Right ventricle myocardium superior (tissue), 1 donor: ENCODE results near the gene FGF9. TPM values are rescaled to one million over a fixed set of nuclear protein-coding genes. Genes with fewer than 3 reads are reported as not detected.

Experiments used
- ATAC-seq: fragments of 200-7000 bp; cut with Tn5 transposase; one replicate; pipeline ENCODE4 v1.9.1; 2020; ENCODE audit warnings: mild to moderate bottlenecking; ENCODE audit not compliant: poor library complexity
- DNase-seq: peaks from one replicate; pipeline ENCODE4 v3.0.0-alpha.2; 2020
- intact Hi-C: fragments of 100-400 bp; cut with DNase I; formaldehyde crosslinking; loops from one replicate; pipeline ENCODE4 v1.11.2; 2022
- total RNA-seq: library from RNA; stranded (reverse); fragmentation: NEBNext Ultra II Directional; extraction: Animal tissue kit (Norgen Biotek cat#: 25700); gene quantifications from one replicate; pipeline ENCODE4 v1.2.1, GENCODE V29; 2021
- donor health status: DM: no; HTN: yes; CAD: no; lungs with severe emphysema.

FGF9 gene
- total RNA-seq, 1 donor from 2014 or later: 9.5 TPM

DNA sequence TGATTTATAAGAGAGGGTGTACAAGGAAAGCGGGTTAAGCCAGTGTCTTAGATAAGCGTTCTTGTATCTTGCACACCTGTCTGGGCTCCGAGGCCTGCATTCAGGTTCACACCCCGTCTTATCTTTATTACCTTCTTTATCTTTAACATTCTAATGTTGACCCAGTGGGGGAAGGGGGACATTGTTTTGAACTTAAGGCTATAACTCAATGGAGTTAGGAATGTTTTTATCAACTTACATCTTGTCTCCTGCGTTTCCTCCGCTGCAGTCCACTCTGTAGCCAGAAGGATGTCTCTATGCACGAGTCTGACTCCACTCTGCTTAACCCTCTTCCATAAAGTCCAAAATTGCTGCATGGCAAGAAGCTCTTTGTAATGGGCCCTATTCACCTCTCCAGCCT, 71.2 kb downstream of the FGF9 start:
- intact Hi-C loops: no loop called here
- DNase-seq (no peak), ATAC-seq (no peak)

DNA sequence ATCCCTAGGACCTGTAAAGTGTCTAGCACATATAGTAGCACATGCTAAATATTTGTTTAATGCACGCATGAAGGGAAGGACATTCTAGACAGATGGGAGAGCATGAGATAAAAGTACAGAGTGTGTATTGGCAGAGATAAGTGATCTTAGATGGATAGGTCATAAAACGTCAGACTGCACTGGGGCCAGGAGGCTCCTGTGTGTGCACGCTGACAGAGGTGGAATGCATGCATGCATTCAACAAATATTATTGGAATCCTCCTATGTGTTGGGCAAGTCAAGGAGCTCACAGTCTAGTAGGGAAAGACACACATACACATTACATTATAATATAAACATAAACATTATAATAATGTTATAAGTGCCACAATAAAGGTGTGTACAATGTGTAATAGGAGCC, 73.3 kb downstream of the FGF9 start:
- intact Hi-C loops: no loop called here
- DNase-seq: no peak
- ATAC-seq: no peak

DNA sequence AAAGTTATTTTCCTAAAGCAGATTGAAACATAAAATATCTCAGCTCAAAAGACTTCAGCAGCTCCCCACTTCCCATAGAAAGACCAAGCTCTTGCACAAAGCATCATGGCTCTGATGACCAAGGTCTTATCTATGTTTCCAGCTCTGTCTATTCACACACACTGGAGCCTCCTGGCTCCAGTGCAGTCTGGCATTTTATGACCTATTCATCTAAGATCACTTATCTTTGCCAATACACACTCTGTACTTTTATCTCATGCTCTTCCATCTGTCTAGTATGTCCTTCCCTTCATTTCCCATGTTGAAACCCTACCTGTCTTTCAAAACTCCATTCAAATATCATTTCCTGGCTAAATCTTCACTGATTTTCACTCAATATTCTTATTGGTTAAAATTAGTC, 74.4 kb downstream of the FGF9 start:
- ATAC-seq (no peak), DNase-seq (no peak)
- intact Hi-C loops: no loop called here

DNA sequence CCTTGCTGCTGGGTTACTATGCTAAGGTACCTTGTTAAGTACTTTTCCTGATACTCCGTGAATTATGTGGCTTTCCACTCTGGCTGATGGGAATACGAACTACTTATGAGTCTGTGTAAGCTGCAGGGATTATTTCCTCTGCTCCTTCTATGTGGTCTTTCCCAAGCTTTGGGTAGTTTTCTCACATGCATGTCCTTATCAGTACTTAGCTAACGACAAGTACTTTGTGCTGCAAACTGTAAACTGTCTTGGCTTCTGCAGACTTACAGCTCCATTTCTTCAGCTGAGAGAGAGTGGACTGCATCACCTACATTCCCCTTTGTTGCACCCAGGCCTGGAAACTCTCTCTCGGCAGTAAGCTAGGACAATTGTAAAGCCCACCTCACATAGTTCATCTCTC, 76.6 kb downstream of the FGF9 start:
- DNase-seq (no peak), ATAC-seq (no peak)
- intact Hi-C loops: no loop called here

DNA sequence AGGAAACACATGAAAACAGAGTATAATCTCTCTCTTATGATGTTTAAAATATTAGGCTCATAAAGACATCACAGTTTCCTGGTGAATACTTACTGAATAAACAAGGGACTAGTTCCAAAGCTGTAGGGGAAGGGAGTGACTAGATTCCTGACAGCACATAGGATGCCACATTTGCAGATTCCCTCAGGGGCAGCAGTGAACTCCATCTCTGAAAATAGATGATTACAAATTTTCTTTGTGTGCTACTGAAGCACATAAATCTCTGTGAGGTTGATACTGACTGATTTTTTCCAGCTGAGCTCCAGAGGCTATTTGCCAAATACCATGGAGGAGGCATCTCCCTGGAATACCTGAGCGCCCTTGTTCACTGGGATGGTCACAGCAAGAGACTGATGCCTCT, 77.3 kb downstream of the FGF9 start:
- ATAC-seq: no peak
- intact Hi-C loops: no loop called here
- no peak for DNase-seq

DNA sequence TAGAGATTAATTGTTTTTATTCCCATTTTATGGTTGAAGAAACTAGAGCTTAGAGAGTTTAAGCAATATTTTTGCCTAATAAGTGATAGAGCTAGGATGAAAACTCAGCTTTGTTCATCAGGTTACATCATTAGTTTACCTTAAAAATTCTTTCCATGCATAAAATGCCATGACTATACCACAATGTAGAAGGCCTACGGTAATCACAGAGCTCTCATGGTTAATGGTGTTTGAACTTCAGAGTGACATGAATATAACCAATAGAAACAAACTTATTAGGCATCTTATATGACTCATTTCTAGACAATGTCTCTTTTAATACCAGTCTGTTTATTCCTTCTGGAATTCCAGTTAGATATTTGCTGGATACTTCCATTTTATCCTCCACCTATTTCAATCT, 78.5 kb downstream of the FGF9 start:
- no peak for ATAC-seq
- DNase-seq: no peak
- intact Hi-C loops: no loop called here

DNA sequence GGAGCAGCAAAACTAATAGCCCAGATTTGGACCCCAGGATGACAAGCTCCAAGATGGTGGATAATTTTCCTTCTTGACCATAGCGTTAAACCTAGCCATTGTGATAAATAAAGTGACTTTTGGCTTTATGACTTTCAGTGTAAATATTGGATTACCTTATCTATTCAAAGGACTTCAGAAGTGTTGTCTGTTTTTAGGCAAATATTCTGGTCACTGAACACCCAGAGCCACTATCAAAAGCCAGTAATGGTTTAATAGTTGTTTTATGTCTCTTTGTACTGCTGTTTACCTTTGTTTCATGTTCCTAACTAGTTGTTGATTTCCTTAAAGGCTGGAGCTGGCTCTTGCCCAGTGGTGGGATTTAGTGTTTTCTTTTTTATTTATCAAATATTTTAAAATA, 81.6 kb downstream of the FGF9 start:
- no peak for DNase-seq
- ATAC-seq: no peak
- intact Hi-C loops: no loop called here

DNA sequence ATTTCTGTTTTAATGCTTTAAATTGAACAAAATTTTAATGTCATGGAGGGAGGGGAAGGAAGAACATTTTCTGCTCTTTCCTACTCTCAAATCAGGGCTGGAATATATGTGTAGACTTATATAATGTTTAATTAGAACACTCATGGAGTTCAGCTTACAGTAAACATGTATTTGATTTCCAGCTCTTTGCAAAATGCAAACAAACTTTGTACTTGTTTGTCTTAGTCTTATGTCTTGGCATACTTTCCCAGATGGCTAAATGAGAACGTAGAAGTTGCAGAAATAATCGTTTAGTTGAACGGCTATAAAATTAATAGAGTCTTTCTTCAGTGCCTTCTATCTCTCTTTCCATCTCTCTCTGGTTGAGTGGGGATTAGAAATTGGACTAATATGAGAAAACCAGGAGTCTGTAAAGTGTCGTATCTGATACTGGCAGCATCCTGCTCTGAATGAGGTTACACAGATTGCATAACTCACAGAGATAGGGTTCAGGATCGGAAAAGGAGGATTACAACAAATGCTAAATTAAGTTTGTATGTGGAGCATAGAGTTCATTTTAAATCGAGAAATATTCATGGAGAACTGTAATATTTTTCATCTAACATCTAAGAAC, 82.3 kb downstream of the FGF9 start:
- ATAC-seq (no peak), DNase-seq (no peak)
- intact Hi-C loops: no loop called here

Other genes starting within 250 kb of the FGF9 start
- 12.6 TPM for gene ZDHHC20, start 211.8 kb upstream of the FGF9 start, total RNA-seq
- gene MICU2, start 66.9 kb upstream of the FGF9 start, total RNA-seq: 58.6 TPM